Measurements from ENCODE around the gene HOXC6. TPM values are rescaled to one million over a fixed set of nuclear protein-coding genes. Genes with fewer than 3 reads are reported as not detected.
"Not testable (repeated sequence)": the region's sequence is repeated elsewhere in the genome, so short reads cannot be mapped to it uniquely, and the experiment has no call there.

The HOXC6 gene
- total RNA-seq, 2 donors from 2014 or later = 23.5 to 31.1 TPM

DNA sequence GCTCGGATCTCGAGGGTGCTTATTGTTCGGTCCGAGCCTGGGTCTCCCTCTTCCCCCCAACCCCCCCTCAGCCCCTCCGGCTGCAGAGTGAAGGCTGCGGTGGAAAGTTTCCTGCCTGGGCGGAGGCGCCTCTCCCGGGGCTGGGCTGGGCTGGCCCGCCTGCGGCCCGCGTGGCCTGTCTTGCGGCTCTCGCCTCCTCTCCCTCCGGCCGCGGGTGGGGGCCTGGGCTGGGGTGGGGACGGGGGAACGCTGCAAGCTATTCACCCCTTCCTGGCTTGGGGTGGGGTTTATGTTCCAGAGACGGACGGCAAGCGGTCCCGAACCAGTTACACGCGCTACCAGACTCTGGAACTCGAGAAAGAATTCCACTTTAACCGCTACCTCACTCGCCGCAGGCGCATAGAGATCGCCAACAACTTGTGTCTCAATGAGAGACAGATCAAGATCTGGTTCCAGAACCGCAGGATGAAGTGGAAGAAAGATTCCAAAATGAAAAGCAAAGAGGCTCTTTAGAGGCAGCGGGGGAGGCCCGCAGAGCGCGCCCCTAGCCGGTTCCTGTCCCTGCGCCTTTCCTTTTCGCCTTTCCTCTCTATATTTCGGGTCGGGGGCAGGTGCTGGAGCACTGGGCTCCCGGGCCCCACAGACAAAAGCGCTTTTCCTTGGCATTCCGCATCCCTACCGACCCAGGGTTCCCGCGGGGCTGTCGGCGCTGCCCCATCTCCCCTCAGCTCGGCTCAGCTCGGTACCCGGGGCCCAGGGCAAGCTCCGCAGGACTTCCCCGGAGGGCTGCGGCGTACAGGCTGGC, 5.9 kb downstream of the HOXC6 start:
- intact Hi-C loops (cut with DNase I) = loop anchor here (5.0 kb wide), 3 partner anchors 98 to 158 kb away; no protein-coding TSS in a partner anchor
- no peak for DNase-seq (ENCODE audit: low spot score)

DNA sequence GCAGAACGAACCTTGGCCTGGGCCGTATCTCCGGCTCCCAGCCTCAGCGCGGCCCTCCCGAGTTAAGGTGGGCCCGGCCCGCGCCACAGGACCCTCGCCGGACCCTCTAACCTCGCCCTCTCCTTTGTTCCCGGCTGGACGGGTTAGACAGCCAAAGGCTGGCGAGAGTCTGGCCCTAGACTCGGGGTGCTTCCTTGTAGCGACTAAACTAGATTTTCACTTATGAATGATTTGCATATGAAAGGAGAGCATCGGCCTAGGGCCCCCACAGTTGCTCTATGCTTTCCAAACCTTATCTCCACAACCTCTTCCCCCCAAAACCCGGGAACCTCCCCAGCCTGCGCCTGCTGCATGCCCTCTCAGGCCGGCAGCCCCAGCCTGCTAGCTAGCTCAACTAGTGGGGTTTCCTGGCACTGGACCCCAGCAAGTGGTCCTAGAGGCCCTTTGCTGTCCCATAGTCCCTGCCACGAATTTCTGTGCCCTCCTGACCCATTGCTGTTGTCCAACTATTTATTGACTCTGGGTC, 6.6 kb downstream of the HOXC6 start:
- no peak for DNase-seq (ENCODE audit: low spot score)
- intact Hi-C loops (cut with DNase I) = loop anchor here (5.0 kb wide), 4 partner anchors 42 to 157 kb away; no protein-coding TSS in a partner anchor

DNA sequence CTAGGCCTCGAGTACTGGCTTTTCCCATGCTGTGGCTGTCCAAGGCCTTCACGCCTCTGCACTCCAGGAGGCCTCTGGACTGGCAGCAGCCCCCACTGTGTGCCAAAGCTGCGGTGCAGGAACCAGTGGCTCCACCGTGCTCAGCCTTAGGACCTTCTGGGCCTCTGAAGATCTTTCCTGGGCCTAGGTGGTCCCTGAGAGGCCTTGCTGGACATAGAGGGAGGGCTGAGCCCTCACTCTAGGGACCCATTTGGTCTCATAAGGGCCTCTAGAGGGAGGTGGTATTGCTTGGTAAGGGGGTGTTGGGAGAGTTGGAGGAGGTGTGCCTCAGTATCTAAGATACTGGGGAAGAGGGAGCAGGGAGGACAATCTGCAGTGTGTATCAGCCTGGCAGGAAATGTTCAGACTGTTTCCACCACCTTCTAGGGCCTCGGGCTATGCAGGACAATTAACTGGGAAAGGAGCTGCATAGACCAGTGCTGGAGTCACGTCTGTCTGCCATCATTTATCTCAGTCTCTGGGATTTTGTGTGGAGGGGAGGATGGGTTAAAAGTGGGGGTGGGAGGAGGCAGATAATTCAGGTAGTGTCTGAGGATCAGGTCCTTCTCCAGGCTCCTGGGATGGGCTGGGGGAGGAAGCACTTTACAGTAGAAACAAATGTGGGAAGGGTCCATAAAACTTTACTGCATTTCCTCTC, 7.5 kb downstream of the HOXC6 start:
- no peak for DNase-seq (ENCODE audit: low spot score)
- intact Hi-C loops (cut with DNase I) = loop anchor here in 1 of 2 donors (5.0 kb wide), 1 partner anchor 42 kb away; no protein-coding TSS in a partner anchor

DNA sequence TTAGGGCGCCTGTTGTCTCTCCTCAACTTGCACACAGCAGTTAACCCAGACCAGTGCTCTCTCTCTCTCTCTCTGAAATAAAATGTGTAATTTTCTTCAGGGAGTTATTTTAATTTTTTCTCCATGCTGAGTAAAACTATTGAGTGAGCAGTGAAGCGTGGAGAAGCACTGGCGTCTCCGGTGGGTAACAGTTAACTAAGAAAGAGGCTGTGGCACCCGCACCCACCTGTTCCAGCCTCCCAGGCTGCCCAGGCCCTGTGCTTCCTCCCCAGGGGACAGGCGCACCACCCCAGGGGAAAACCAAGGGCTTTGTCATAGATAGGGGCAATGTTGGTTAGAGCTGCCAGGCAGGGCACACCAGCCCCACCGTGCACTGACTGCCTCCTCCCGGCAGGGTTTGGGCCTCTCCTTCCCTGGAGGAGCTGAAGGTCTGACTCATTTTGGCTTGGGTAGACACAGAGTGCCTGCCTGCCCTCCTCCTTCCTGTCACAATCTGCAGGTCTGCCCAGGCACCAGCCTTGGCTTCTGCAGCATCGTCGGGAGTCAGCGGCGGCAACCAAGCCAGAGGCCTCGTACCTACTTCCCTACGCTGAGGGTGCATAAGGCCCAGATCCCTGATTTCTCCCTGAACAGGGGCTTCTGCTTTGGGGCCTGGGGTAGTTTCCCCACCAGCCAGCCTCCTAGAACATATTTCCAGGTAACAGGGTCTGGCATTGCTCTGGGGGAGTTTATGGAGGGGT, 8.6 kb downstream of the HOXC6 start:
- intact Hi-C loops (cut with DNase I) = loop anchor here in 1 of 2 donors (5.0 kb wide), 1 partner anchor 41 kb away; no protein-coding TSS in a partner anchor
- DNase-seq (ENCODE audit: low spot score) = no peak

DNA sequence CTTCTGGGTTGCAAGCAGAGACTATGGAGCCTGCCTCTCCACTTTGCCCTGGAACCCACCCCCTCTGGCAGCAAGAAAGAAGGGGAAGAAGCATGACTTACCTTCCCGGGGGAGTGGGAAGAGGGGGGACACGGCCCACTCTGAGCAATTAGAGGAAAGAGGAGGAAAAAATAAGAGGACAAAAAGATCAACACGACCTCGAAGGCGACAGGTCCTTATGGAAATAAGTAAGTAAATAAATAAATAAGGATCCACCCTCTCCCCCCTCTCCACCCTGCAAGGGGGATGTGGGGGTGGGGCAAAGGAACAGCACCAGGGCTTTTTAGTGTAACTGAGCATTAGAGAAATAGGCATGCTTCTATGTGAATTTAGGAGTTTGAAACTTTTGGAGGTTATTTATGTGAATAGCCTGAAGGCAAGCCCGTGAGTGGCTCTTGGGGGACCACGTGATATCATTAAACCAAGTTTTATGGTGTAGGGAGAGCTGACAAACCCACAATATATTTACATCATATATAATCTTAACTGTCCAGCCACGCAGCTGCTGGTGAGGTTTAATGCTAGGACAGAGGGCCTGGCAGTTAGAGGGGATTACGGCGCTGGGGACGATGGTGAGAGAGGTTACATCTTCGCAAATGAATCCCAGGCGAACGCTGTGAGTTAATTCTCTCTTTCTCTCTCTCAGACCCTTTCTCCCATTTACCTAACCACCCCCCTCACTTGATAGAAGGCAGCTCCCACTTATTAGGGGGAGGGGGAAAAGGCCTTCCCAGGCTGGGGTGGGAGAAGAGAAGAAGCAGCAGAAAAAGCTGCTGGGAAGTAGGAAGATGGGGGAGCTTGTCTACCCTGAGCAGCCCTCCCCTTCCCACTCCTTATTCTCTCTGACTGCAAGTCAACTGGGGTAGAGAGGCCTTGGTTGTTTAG, 9.4 kb downstream of the HOXC6 start:
- intact Hi-C loops (cut with DNase I) = loop anchor here in 1 of 2 donors (5.0 kb wide), 1 partner anchor 40 kb away; no protein-coding TSS in a partner anchor
- DNase-seq (ENCODE audit: low spot score) = peak; percentile 55

DNA sequence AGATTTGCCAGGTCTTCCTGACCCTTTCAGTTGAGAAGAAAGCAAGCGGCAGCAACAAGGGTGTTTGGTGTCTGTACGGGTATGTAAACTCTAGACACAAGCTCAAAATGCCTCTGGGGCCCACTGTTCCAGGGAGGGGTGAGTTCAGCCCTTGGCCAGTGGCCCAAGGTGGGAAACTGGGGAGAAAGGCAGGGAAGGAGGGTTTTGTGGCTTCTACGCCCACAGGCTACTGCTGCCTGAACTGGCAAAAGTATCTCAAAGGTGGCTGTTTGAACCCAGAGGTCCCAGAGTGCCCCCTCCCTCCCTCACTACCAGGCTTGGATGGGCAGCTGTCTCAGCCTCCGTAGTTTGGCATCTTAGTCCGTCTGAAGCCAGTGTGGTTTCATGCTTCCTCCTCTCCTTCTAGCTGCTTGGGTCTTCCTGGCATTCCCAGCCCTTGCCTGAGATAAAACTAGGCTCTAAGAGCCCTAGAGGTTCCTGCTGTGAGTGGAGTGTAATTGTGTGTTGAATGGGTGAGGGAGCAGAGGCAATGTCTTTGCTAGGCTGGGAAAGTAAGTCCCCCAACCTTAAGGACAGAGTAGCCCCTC, 10.1 kb downstream of the HOXC6 start:
- intact Hi-C loops (cut with DNase I) = loop anchor here in 1 of 2 donors (5.0 kb wide), 1 partner anchor 39 kb away; no protein-coding TSS in a partner anchor
- peak; percentile 53 for DNase-seq (ENCODE audit: low spot score)

DNA sequence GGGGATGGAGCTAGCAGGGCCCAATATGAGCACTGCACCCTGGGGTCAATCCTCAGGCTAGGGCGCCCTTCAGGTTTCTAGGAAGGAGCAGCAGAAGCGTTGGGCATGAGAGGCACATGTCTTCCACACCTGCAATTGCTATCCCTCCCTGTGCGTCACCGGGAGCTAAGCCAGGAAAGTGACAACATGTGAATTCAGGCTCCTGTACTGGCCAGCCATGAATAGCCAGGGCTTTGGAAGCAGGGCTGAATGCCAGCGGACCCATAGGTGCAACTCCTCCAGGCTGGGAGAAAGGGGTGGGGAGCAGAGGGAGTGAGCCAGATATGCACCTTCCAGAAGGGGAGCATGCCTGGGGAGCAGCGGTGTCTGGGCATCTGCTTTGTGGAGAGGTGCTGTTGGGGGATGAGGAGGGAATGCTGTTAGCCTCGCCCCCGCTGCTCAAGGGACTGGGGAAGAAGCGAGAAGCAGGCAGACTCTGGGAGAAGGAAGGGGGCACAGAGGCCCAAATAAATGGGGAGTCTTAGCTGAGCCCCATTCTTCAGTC, 10.7 kb downstream of the HOXC6 start:
- intact Hi-C loops (cut with DNase I) = loop anchor here in 1 of 2 donors (5.0 kb wide), 1 partner anchor 38 kb away; no protein-coding TSS in a partner anchor
- DNase-seq (ENCODE audit: low spot score) = peak; percentile 81

DNA sequence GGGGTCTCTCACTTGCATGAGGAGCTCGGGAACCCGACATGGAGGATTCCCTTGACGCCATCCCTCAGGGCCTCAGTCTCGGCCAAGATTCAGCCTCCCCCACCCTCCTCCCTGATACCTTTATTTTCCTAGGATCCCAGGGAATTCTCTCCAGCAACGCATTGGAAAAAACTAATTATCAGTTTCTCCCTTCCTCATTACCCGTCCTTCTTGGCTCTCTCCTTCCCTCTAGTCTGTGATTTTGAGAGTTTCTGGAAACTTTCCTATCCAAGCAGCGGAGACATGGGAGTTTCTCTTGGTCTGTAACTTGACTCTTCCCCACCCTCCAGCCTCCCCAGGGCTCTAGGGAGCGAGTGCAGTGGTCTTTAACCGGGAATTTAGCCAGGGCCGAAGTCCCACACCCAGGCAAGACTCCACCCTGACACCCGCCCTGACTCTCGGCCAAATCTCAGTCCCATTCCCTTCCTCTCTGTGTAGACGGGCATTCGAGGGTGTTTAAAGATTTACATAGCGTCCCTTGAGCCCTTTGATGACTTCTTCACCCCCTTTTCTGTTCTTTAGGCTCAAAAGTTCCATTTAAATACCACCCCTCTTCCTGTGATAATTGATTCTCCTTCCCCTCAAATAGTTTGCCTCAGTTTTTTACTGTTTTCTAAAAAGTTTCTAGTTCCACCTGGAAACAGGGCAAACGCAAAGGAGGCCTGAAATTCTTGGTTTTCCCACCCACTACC, 11.3 kb downstream of the HOXC6 start:
- DNase-seq (ENCODE audit: low spot score) = peak; percentile 91
- intact Hi-C loops (cut with DNase I) = loop anchor here in 1 of 2 donors (5.0 kb wide), 1 partner anchor 38 kb away; no protein-coding TSS in a partner anchor

DNA sequence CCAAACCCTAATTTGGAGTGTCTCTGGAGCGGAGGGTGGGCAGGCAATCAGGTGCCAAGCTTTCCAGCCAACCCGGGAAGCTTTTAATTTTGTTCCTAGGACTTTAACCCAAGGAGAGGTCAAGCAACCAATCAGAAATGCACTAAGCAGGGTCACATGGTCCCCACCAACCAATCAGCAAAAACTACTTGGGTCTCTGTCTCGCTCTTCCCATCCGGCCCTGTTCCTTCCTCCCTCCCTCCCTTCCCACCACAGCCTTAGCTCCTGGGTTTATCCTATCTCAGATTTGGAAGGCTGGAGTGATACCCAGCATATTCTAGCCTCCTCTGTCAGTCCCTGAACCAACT, 11.9 kb downstream of the HOXC6 start:
- DNase-seq (ENCODE audit: low spot score) = no peak
- intact Hi-C loops (cut with DNase I) = no loop called here

DNA sequence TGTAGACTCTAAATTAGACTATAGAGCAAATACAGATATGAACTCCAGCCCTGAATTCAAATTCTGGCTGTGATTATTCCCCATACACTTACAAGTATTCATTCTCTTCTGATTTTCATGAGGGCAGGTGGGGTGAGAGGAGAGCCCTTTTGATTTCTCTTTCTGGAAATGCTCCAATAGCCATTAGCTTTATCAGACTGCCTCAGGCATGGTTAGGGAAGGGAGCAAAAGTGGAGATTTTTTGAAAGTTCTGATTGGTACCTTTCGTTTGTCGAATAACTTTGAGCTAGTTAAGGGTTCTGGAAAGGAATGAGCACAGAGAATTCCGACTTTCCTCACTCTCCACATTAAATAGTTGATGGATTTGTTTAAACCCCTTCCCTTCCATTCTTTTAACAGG, 12.4 kb downstream of the HOXC6 start:
- intact Hi-C loops (cut with DNase I) = no loop called here
- no peak for DNase-seq (ENCODE audit: low spot score)

DNA sequence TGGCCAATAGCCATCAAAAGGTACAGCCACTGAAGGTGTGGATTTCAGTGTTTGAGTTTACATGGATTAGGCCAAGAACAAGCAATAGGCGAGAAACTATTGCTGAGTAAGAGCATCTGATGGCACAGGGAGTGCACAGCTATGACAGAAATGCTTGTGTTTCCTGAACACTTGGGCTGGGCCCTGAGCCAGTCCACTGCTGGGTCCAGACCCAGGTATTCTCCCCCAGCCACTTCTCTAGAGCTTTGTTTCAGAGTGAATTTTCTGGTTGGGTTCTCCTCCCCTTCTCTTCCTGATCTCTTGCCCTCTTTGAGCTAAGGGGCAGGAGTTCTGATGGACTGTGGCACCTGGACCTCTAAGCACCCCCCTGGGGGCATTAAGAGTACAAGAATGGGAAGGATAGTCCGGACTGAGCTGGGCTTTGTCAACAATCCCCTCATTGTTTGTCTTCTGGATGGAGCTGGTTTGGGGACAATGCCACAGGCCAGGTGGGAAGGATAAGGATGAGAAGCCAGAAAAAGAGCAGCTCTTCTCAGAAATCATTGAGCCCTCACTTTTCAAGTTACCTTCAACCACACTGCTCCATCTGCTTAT, 13.0 kb downstream of the HOXC6 start:
- DNase-seq (ENCODE audit: low spot score) = no peak
- intact Hi-C loops (cut with DNase I) = no loop called here

DNA sequence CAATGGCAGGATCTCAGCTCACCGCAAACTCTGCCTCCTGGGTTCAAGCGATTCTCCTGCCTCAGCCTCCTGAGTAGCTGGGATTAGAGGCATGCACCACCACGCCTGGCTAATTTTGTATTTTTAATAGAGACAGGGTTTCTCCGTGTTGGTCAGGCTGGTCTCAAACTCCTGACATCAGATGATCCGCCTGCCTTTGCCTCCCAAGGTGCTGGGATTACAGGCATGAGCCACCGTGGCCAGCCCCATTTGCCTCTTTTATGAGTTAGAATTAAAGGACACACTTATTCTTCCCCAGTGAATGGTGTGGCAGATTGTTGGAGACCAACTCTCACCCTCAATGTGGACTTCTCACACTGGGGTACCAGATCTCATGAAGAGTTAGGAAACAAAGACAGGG, 13.8 kb downstream of the HOXC6 start:
- DNase-seq (ENCODE audit: low spot score); intact Hi-C loops (cut with DNase I): not testable (repeated sequence)

DNA sequence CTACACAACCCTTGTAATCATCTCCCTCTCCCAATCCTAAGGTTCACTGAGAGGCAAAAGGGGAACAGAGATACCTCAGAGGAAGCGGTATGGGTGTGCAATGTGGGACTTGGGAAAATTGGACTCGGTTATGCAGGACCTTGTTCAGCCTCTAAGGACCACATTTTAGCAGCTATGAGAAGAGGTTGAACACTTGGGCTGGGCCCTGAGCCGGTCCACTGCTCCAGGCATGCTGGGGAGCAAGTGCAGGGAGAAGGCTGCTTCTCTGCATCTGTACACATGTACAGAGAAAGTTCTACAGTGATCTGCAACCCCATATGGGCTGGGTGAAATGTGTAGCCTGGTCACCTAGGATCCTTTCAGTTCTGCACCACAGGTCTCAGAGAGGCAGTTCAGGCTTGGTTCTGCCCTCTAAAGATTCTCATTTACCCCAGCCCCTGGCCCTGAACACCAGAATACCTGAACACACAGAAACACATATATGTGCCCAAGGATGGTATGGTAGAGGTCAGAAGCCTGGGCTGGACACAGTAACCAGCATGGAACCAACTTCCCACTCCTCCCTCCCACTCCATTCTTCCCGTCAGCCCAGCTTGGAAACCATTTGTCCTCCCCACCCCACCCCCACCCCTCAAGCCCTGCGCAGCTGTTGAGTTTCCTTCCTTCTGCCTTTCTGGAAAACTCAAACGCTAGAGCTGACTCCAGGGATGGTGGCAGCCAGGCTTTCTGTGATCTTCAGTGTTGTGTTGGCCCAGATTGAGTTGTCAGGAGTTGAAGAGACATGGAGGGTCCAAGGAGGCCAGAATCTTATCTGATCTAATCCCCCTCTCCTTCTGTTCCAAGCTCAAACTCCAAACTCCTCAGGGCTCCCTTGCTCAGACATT, 15.0 kb downstream of the HOXC6 start:
- no peak for DNase-seq (ENCODE audit: low spot score)
- intact Hi-C loops (cut with DNase I) = no loop called here

DNA sequence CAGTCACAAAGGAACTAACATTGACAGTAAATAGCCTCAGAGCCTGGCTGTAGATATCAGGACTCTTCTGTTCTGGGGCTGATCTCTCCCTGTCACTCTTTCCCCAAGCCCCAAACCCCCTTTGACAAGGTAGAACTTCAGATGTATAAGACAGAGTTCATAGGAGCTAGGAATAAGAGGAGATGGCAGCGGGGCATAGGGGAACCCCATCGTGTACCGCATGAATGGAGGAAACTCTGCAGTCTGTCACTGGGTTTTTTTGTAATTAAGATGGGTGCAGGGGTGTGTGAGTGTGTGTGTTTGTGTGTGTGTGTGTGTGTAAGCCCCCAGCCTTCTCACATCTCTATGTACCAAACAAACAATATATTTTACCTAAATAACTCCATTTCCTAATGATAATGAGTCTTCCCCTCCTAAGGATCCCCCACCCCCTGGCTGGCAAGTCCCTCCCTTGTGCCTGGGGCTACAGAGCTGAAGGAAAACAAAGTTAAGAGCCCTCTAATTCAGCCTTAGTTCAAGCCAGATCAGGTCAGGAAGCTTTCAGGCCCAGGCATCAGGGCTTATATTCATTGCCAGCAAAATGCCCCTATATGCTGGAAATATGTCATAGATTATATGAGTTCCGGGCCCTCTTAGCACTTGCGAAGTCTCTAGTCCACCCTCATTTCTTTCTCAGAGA, 16.3 kb downstream of the HOXC6 start:
- no peak for DNase-seq (ENCODE audit: low spot score)
- intact Hi-C loops (cut with DNase I) = no loop called here

DNA sequence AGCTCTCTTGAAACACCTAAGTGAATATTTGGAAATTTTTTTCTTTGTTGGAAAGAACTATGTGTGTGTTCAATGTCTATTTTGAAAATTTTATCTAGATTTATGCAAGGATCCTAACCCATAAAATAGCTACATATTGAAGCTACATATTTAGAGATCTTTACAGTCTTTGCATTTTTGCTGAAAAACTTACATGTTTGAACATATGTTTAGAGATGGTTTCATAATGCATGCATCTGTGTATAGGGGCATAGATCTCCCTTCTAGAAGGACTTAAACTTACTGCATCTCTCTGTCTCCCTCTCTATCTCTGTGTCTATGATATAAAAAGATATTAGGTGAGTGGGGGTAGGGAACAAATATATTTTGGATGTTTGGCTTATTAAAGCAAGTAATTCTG, 17.2 kb downstream of the HOXC6 start:
- no peak for DNase-seq (ENCODE audit: low spot score)
- intact Hi-C loops (cut with DNase I) = no loop called here

All from posterior vena cava (tissue), 2 donors.